ENCODE data around the gene CXCR1. TPM values are rescaled to one million over a fixed set of nuclear protein-coding genes. Genes with fewer than 3 reads are reported as not detected.

The CXCR1 gene
- total and polyA plus RNA-seq, 11 donors, result 0.08 to 1.9 (median 0.47) TPM

Other genes starting within 250 kb of the CXCR1 start
- 100 to 1,000 TPM; 513 to 899 (median 742) TPM for gene TNS1, start 164.0 kb downstream of the CXCR1 start, total RNA-seq
- 100 to 1,000 TPM; 243 to 339 TPM for gene TNS1, start 164.0 kb downstream of the CXCR1 start, polyA plus RNA-seq
- 1 to 10 TPM in 1 of 9 donors, under 1 TPM in 2, not detected in 6; 0.11 to 1.0 (median 0.14) TPM for gene RUFY4, start 97.7 kb downstream of the CXCR1 start, total RNA-seq
- not detected for gene RUFY4, start 97.7 kb downstream of the CXCR1 start, polyA plus RNA-seq
- 1 to 10 TPM in 2 of 9 donors, under 1 TPM in 7; 0.27 to 2.0 (median 0.56) TPM for gene CXCR2, start 40.9 kb downstream of the CXCR1 start, total RNA-seq
- gene CXCR2, start 40.9 kb downstream of the CXCR1 start, polyA plus RNA-seq, result under 1 TPM; 0.11 to 0.19 TPM
- 100 to 1,000 TPM; 126 to 278 (median 139) TPM for gene ARPC2, start 50.2 kb upstream of the CXCR1 start, total RNA-seq
- 100 to 1,000 TPM in 1 of 2 donors, 10 to 100 TPM in 1; 64.9 to 223 TPM for gene ARPC2, start 50.2 kb upstream of the CXCR1 start, polyA plus RNA-seq
- 1 to 10 TPM in 6 of 9 donors, under 1 TPM in 3; 0.52 to 4.7 (median 1.2) TPM for gene GPBAR1, start 94.1 kb upstream of the CXCR1 start, total RNA-seq
- 1 to 10 TPM in 1 of 2 donors, under 1 TPM in 1; 1.00 to 1.8 TPM for gene GPBAR1, start 94.1 kb upstream of the CXCR1 start, polyA plus RNA-seq
- gene AAMP, start 103.2 kb upstream of the CXCR1 start, total RNA-seq, result 100 to 1,000 TPM in 2 of 9 donors, 10 to 100 TPM in 7; 51.6 to 127 (median 58.0) TPM
- gene AAMP, start 103.2 kb upstream of the CXCR1 start, polyA plus RNA-seq, result 100 to 1,000 TPM in 1 of 2 donors, 10 to 100 TPM in 1; 58.6 to 150 TPM
- gene PNKD, start 103.6 kb upstream of the CXCR1 start, total RNA-seq, result 10 to 100 TPM; 53.8 to 78.7 (median 72.5) TPM
- gene PNKD, start 103.6 kb upstream of the CXCR1 start, polyA plus RNA-seq, result 100 to 1,000 TPM in 1 of 2 donors, 10 to 100 TPM in 1; 54.6 to 146 TPM
- gene TMBIM1, start 125.5 kb upstream of the CXCR1 start, total RNA-seq, result 100 to 1,000 TPM in 7 of 9 donors, 10 to 100 TPM in 2; 89.1 to 173 (median 126) TPM
- 100 to 1,000 TPM in 1 of 2 donors, 10 to 100 TPM in 1; 41.8 to 208 TPM for gene TMBIM1, start 125.5 kb upstream of the CXCR1 start, polyA plus RNA-seq
- under 1 TPM in 1 of 9 donors, not detected in 8; 0.18 TPM for gene CATIP, start 189.9 kb upstream of the CXCR1 start, total RNA-seq
- under 1 TPM in 1 of 2 donors, not detected in 1; 0.07 TPM for gene CATIP, start 189.9 kb upstream of the CXCR1 start, polyA plus RNA-seq
- 10 to 100 TPM in 2 of 9 donors, 1 to 10 TPM in 6, under 1 TPM in 1; 0.96 to 31.0 (median 4.3) TPM for gene SLC11A1, start 215.3 kb upstream of the CXCR1 start, total RNA-seq
- gene SLC11A1, start 215.3 kb upstream of the CXCR1 start, polyA plus RNA-seq, result 1 to 10 TPM; 4.5 to 8.9 TPM
- gene CTDSP1, start 232.9 kb upstream of the CXCR1 start, total RNA-seq, result 100 to 1,000 TPM in 2 of 9 donors, 10 to 100 TPM in 7; 67.4 to 115 (median 93.8) TPM
- gene CTDSP1, start 232.9 kb upstream of the CXCR1 start, polyA plus RNA-seq, result 100 to 1,000 TPM in 1 of 2 donors, 10 to 100 TPM in 1; 74.4 to 121 TPM